ENCODE results near the gene SH3PXD2A.

SH3PXD2A gene

DNA sequence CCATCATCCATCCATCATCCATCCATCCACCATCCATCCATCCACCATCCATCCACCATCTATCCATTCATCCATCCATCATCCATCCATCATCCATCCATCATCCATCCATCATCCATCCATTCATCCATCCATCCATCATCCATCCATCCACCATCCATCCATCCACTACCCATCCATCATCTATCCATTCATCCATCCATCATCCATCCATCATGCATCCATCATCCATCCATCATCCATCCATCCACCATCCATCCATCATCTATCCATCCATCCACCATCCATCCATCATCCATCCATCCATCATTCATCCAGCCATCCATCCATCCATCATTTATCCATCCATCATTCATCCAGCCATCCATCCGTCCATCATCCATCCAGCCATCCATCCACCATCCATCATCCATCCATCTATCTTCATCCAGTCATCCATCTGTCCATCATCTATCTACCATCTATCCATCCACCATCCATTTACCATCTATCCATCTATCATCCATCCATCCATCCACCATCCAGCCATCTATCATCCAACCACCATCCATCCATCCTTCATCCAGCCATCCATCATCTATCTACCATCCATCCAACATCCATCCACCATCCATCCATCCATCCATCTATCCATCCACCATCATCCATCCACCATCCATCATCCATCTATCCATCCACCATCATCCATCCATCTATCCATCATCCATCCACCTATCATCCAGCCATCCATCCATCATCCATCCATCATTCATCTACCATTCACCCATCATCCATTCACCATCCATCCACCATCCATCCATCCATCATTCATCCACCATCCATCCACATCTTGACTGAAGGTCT, 153.8 kb downstream of the SH3PXD2A start:
- Histone ChIP-seq H3K9ac (ENCODE audit: low read length) (no peak overlapping the region), H3K36me3 (ENCODE audit: insufficient read depth, low read length) (no peaks in the 10 kb centered on the region), H3K27ac (ENCODE audit: low read depth, low read length) (no peak overlapping the region), H3K4me3 (ENCODE audit: low read depth in 1 of 2, low read length in 2 of 2) (no peak overlapping the region), H3K4me1 (ENCODE audit: insufficient read depth, low read length) (peaks cover under 1% of the 10 kb centered on the region), H3K9me3 (ENCODE audit: low read length) (no peaks in the 10 kb centered on the region), H3K27me3 (ENCODE audit: control insufficient read depth in 1 of 2, insufficient read depth in 2 of 2, low read length in 2 of 2) (no peaks in the 10 kb centered on the region)

DNA sequence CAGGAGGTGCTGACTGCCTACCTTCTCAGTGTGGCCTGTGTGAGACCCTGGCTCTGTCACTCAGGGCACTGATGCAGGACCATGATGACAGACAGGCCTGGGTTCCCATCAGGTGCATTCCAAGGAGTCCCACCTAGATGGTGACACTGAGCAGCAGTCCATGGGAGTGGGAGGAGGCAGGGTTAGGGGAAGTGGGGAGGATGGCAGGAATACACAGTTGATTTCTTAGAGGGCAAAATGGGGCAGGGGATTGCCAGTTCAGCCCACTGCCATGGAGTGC, 155.0 kb downstream of the SH3PXD2A start:
- H3K27ac ChIP-seq (ENCODE audit: low read depth, low read length), result no peak overlapping the region
- no peaks in the 10 kb centered on the region for H3K9me3 ChIP-seq (ENCODE audit: low read length)
- H3K36me3 ChIP-seq (ENCODE audit: insufficient read depth, low read length), result no peaks in the 10 kb centered on the region
- no peaks in the 10 kb centered on the region for H3K27me3 ChIP-seq (ENCODE audit: control insufficient read depth in 1 of 2, insufficient read depth in 2 of 2, low read length in 2 of 2)
- no peak overlapping the region for H3K4me3 ChIP-seq (ENCODE audit: low read depth in 1 of 2, low read length in 2 of 2)
- peaks cover 13% of the 10 kb centered on the region for H3K4me1 ChIP-seq (ENCODE audit: insufficient read depth, low read length)
- no peak overlapping the region for H3K9ac ChIP-seq (ENCODE audit: low read length)

DNA sequence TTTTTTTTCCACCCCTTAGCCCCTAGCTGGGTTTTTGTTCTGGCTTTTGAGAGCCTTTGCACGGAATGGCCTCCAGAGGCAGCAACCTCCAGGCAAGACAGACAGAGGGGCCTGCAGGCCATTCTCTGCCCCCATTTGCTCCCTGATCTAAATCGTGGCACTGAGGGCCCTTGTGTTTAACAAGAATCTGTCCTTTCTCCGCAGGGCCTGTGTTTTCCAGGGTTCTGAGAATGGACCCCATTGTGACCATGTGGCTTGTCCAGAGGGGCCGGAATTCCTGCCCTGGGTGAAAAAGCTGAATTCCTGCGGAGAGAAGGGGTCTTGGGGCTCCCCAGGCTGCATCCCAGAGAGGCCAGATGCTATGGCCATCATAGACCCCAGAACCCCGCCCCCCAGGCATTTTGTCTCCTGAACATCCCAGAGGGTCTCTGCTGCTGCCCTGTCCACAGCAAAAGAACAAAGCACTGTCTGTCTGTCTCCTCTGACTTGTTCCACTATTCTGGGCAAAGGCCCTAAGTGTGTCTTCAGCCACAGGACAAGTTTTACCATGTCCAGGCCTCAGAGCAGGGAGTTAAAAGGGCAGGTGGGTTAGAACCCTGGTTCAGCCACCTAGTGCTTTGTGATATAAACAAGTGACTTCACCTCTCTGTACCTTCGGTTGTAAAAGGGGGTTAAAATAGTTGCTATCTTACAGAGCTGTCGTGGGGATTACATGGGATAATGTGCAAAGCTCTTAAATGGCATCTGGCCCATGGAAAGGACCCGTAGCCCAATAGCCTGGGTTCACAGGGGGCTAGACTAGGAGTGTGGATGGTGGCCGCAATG, 155.6 kb downstream of the SH3PXD2A start:
- no peaks in the 10 kb centered on the region for H3K27me3 ChIP-seq (ENCODE audit: control insufficient read depth in 1 of 2, insufficient read depth in 2 of 2, low read length in 2 of 2)
- H3K4me3 ChIP-seq (ENCODE audit: low read depth in 1 of 2, low read length in 2 of 2), result no peak overlapping the region
- H3K9ac ChIP-seq (ENCODE audit: low read length), result no peak overlapping the region
- no peaks in the 10 kb centered on the region for H3K36me3 ChIP-seq (ENCODE audit: insufficient read depth, low read length)
- no peaks in the 10 kb centered on the region for H3K9me3 ChIP-seq (ENCODE audit: low read length)
- no peak overlapping the region for H3K27ac ChIP-seq (ENCODE audit: low read depth, low read length)
- H3K4me1 ChIP-seq (ENCODE audit: insufficient read depth, low read length), result peaks cover 14% of the 10 kb centered on the region

GRCh38 chr10:103698266-103698665, 157.1 kb downstream of the SH3PXD2A start:
- Histone ChIP-seq H3K27ac (ENCODE audit: low read depth, low read length) (no peak overlapping the region), H3K9me3 (ENCODE audit: low read length) (no peaks in the 10 kb centered on the region), H3K27me3 (ENCODE audit: control insufficient read depth in 1 of 2, insufficient read depth in 2 of 2, low read length in 2 of 2) (peaks cover 0 to 6% of the 10 kb centered on the region in 2 donors), H3K4me3 (ENCODE audit: low read depth in 1 of 2, low read length in 2 of 2) (no peak overlapping the region), H3K4me1 (ENCODE audit: insufficient read depth, low read length) (peaks cover 14% of the 10 kb centered on the region), H3K9ac (ENCODE audit: low read length) (no peak overlapping the region), H3K36me3 (ENCODE audit: insufficient read depth, low read length) (no peaks in the 10 kb centered on the region)

DNA sequence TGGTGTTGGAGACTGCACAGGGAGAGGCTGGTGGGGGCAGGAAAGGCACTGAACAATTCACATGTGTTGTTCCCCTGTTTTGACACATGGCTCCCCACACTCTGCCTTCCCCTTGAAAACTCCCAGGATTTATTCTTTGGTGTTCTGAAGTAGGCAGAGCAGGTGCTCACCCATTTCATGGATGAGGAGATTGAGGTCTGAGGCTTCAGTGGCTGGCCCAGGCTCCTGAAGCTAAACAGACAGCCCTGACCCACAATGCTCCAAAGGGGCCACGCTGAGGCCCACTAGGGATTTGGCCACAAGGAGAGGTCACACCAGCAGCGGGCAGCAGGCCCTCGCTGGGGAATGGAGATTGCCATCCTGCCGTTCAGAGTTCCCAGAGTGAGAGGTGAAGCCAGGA, 157.6 kb downstream of the SH3PXD2A start:
- Histone ChIP-seq H3K27ac (ENCODE audit: low read depth, low read length) (no peak overlapping the region), H3K27me3 (ENCODE audit: control insufficient read depth in 1 of 2, insufficient read depth in 2 of 2, low read length in 2 of 2) (peaks cover 0 to 6% of the 10 kb centered on the region in 2 donors), H3K4me1 (ENCODE audit: insufficient read depth, low read length) (peaks cover 14% of the 10 kb centered on the region), H3K9ac (ENCODE audit: low read length) (no peak overlapping the region), H3K4me3 (ENCODE audit: low read depth in 1 of 2, low read length in 2 of 2) (no peak overlapping the region), H3K36me3 (ENCODE audit: insufficient read depth, low read length) (no peaks in the 10 kb centered on the region), H3K9me3 (ENCODE audit: low read length) (no peaks in the 10 kb centered on the region)

DNA sequence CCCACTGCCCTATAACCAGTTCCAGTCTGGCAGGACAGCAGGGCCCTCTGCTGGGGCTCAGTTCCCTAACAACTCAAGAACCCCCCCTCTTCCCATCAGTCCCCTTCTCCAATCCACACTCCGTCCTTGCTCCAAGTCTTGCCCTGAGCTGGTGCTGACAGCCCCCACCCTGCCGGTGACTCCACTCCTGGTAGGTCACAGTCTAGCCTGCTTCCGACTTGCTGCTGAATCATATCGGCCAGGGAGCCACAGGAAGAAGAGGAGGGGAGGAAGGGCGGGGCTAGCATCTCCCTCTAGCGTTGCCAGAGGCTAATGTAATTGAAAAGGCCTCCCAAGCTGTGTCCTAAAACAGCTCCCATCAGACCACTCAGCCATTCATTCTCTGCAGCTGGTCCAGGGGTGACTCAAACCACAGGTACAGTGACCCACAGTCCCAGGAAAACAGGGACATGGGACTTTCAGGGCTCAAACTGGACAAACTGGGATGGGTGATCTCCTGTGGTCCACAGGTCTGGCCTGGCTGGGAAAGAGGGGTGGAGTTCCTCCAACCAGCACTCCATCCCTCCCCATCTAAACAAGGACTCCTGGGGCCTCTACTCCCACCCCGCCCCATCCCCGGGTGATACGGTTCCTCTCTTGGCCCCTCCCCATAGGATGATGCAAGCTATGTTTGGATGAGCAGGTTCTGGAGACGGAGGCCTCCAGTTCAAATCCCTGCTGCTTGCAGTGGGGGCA, 158.8 kb downstream of the SH3PXD2A start:
- Histone ChIP-seq H3K36me3 (ENCODE audit: insufficient read depth, low read length) (no peaks in the 10 kb centered on the region), H3K27me3 (ENCODE audit: control insufficient read depth in 1 of 2, insufficient read depth in 2 of 2, low read length in 2 of 2) (peaks cover 0 to 6% of the 10 kb centered on the region in 2 donors), H3K4me3 (ENCODE audit: low read depth in 1 of 2, low read length in 2 of 2) (no peak overlapping the region), H3K9me3 (ENCODE audit: low read length) (no peaks in the 10 kb centered on the region), H3K9ac (ENCODE audit: low read length) (no peak overlapping the region), H3K4me1 (ENCODE audit: insufficient read depth, low read length) (peaks cover 14% of the 10 kb centered on the region), H3K27ac (ENCODE audit: low read depth, low read length) (no peak overlapping the region)

- H3K4me1 ChIP-seq (ENCODE audit: insufficient read depth, low read length), result peaks cover 14% of the 10 kb centered on the region
- no peak overlapping the region for H3K9ac ChIP-seq (ENCODE audit: low read length)
- H3K27ac ChIP-seq (ENCODE audit: low read depth, low read length), result no peak overlapping the region
- no peak overlapping the region for H3K4me3 ChIP-seq (ENCODE audit: low read depth in 1 of 2, low read length in 2 of 2)
- no peaks in the 10 kb centered on the region for H3K36me3 ChIP-seq (ENCODE audit: insufficient read depth, low read length)
- H3K9me3 ChIP-seq (ENCODE audit: low read length), result no peaks in the 10 kb centered on the region
- peaks cover 0 to 6% of the 10 kb centered on the region in 2 donors for H3K27me3 ChIP-seq (ENCODE audit: control insufficient read depth in 1 of 2, insufficient read depth in 2 of 2, low read length in 2 of 2)
These were observed 159.3 kb downstream of the SH3PXD2A start for GRCh38 chr10:103696094-103696410.

- Histone ChIP-seq H3K9ac (ENCODE audit: low read length) (no peak overlapping the region), H3K27ac (ENCODE audit: low read depth, low read length) (no peak overlapping the region)
These were observed 159.8 kb downstream of the SH3PXD2A start for GRCh38 chr10:103695584-103696005.

DNA sequence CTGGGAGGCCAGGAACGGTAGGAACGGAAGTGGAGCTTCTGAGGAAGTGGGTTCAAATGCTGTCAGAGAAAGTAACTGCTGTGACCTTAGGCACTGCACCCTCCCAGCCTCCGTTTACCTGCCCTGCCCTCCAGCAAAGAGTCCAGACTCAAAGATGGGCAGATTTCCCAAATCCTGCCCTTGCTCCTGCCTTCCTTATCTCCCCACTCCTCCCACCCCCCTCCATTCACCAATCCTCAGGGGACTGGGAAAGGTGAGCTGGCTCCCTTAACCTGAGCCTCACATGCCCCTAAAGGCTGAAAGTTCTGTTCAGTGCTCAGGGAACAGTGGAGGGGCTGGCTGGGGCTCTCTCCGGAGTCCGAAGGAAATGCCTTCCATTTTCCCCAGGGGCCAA, 161.6 kb downstream of the SH3PXD2A start:
- Histone ChIP-seq H3K4me1 (ENCODE audit: insufficient read depth, low read length) (peaks cover 14% of the 10 kb centered on the region), H3K27ac (ENCODE audit: low read depth, low read length) (no peak overlapping the region), H3K4me3 (ENCODE audit: low read depth in 1 of 2, low read length in 2 of 2) (peak overlapping the region in 1 of 2 donors; percentile 22), H3K27me3 (ENCODE audit: control insufficient read depth in 1 of 2, insufficient read depth in 2 of 2, low read length in 2 of 2) (peaks cover 0 to 6% of the 10 kb centered on the region in 2 donors), H3K9me3 (ENCODE audit: low read length) (no peaks in the 10 kb centered on the region), H3K9ac (ENCODE audit: low read length) (no peak overlapping the region), H3K36me3 (ENCODE audit: insufficient read depth, low read length) (no peaks in the 10 kb centered on the region)

More at GRCh38 chr10:103695584-103696005, 159.8 kb downstream of the SH3PXD2A start:
- Histone ChIP-seq H3K4me1 (ENCODE audit: insufficient read depth, low read length) (peaks cover 14% of the 10 kb centered on the region), H3K27me3 (ENCODE audit: control insufficient read depth in 1 of 2, insufficient read depth in 2 of 2, low read length in 2 of 2) (peaks cover 0 to 6% of the 10 kb centered on the region in 2 donors), H3K36me3 (ENCODE audit: insufficient read depth, low read length) (no peaks in the 10 kb centered on the region), H3K4me3 (ENCODE audit: low read depth in 1 of 2, low read length in 2 of 2) (no peak overlapping the region), H3K9me3 (ENCODE audit: low read length) (no peaks in the 10 kb centered on the region)

DNA sequence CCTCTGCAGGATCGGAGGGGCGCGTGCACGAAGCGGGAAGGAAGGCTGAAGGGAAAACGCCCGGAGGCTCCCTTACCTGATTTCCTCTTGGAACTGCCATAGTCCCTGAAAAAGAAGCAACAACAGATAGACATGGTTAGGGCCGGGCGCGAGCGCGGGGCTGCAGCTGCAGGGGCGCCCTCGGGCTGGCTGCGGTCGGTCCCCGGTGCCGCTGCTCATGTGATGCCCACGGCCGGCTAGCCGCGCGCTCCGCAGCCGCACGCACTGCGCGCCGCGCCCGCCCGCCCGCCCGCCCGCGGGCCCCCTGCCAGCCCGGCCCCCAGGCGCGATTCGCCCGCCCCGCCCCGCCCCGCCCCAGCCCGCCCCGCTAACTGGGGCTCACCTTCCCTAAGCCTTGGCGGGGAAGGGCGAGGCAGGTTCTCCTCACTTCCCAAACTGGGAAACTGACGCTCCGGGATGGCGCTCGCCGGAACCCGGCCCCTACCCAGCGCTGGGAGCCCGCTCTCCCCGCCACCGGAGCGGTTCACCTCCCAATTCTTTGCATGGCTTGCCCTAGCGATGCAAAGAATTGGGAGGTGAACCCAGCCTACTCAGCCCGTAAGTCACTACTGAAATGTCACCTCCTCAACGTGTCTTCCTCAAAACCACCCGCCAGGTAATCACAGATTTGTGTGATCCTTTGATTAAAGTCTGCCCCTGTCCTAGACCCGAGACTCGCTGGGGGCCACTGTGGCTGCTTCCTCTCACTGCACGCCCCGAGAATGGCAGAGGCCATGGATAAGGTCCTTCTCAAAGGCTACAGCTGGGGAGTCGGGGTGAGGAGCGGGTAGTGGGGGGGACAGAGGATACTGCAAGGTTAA, 162.2 kb downstream of the SH3PXD2A start:
- Histone ChIP-seq H3K4me1 (ENCODE audit: insufficient read depth, low read length) (peaks cover 14% of the 10 kb centered on the region), H3K9me3 (ENCODE audit: low read length) (no peaks in the 10 kb centered on the region), H3K36me3 (ENCODE audit: insufficient read depth, low read length) (no peaks in the 10 kb centered on the region), H3K4me3 (ENCODE audit: low read depth in 1 of 2, low read length in 2 of 2) (peak overlapping the region; percentile 14 to 33), H3K27ac (ENCODE audit: low read depth, low read length) (no peak overlapping the region), H3K9ac (ENCODE audit: low read length) (no peak overlapping the region), H3K27me3 (ENCODE audit: control insufficient read depth in 1 of 2, insufficient read depth in 2 of 2, low read length in 2 of 2) (peaks cover 0 to 6% of the 10 kb centered on the region in 2 donors)

All from muscle layer of colon (tissue), 2 donors.